ENCODE data around the gene TNFRSF19. TPM values are rescaled to one million over a fixed set of nuclear protein-coding genes. Genes with fewer than 3 reads are reported as not detected.

Gene TNFRSF19
- total and polyA plus RNA-seq, 2 of the 13 experiments (the other 11 are each of a cell fraction or from before 2014, with no cell fraction given) = 75.3 to 77.7 TPM

- H3K4me3 ChIP-seq (replicated peaks in 1 of 3; ENCODE audit: insufficient read depth in 1 of 3, low read depth in 2 of 3, low read length in 3 of 3) = no peak overlapping the region
- no peak overlapping the region for H3K9ac ChIP-seq (ENCODE audit: insufficient read depth, low read depth, low read length)
- H2AFZ ChIP-seq (ENCODE audit: low read length) = no peak overlapping the region
- DNase-seq (ENCODE audit: low spot score) = peak; percentile 20
- 29% methylated on average over 2 of the region's 2 CpGs for WGBS (ENCODE audit: low lambda C conversion rate)
- no TSS peak for BruUV-seq (replicated peaks)
- no peak for FAIRE-seq
- CTCF ChIA-PET (ENCODE audit: low intra/inter-chr PET ratio, low total read pairs) = no interaction called here
- H3K36me3 ChIP-seq (replicated peaks in 1 of 2; ENCODE audit: control insufficient read depth in 1 of 2, insufficient read depth in 2 of 2, low read length in 2 of 2) = peaks cover 3 to 18% of the 10 kb centered on the region in 2 experiments
- H3K9me3 ChIP-seq (ENCODE audit: low read length) = peaks cover 3% of the 10 kb centered on the region; the same call in 1 of the 2 replicates
- TF ChIP-seq TFAP4 (IDR thresholded peaks at IDR 0.05; ENCODE audit: borderline replicate concordance, low read depth) (peak; percentile 27; the same call in 1 of the 2 replicates), MAFF (IDR thresholded peaks at IDR 0.05; ENCODE audit: low read depth, low read length) (0 out of 2 replicates have a peak, but pooled peaks have one; percentile 24), POGK (CRISPR knock-in tag; conservative IDR thresholded peaks at IDR 0.05) (no peak), AKNA (CRISPR knock-in tag; IDR thresholded peaks at IDR 0.05; ENCODE audit: borderline replicate concordance) (no peak), ZNF18 (CRISPR knock-in tag; IDR thresholded peaks at IDR 0.05; ENCODE audit: insufficient replicate concordance) (peak; percentile 44), MAFK (conservative IDR thresholded peaks at IDR 0.05 in 1 of 2, IDR thresholded peaks at IDR 0.05 in 1 of 2; ENCODE audit: low read length in 2 of 2) (peak; percentile 21 to 31; a peak in 1 of 4 replicates), ZNF574 (CRISPR knock-in tag; IDR thresholded peaks at IDR 0.05) (no peak)
- no peaks in the 10 kb centered on the region for H3K79me2 ChIP-seq (ENCODE audit: insufficient read depth, low read length)
- H3K4me1 ChIP-seq (ENCODE audit: insufficient read depth, low read length) = peaks cover 52% of the 10 kb centered on the region
- no peak overlapping the region for H3K27ac ChIP-seq (ENCODE audit: extremely low read length, insufficient read depth, low read length)
- H4K20me1 ChIP-seq (ENCODE audit: insufficient read depth, low read length) = no peaks in the 10 kb centered on the region
- no peaks in the 10 kb centered on the region for H3K27me3 ChIP-seq (ENCODE audit: control insufficient read depth in 1 of 2, insufficient read depth in 2 of 2, low read length in 2 of 2)
- POLR2A ChIA-PET = no interaction called here
- intact Hi-C loops (cut with micrococcal nuclease; ENCODE audit: unreplicated experiment) (no loop called here), in situ Hi-C loops (cut with HindIII; ENCODE audit: extremely low pct_ligation_motif_present, low pct_unique_long_range_greater_than_20kb) (no loop called here)
- ATAC-seq = no peak
- H3K4me2 ChIP-seq (ENCODE audit: low read depth, low read length) = no peak overlapping the region
Observed at GRCh38 chr13:23678795-23679194, 108.6 kb downstream of the TNFRSF19 start.
